BJ (cell line): Measurements from ENCODE around the gene CCDC167. TPM values are rescaled to one million over a fixed set of nuclear protein-coding genes. Genes with fewer than 3 reads are reported as not detected.

Experiments used
- CTCF ChIA-PET: fragments of 350-600 bp; formaldehyde crosslinking; extraction: SDS; loops from one replicate; lab custom pipeline; 2021; ENCODE audit warnings: antibody characterized with exemption, inconsistent platforms; lab: Yijun Ruan, JAX
- POLR2A ChIA-PET: fragments of 300-600 bp; sonication (Branson Sonifier 250); formaldehyde crosslinking; extraction: SDS; loops from one replicate; lab custom pipeline; 2021; ENCODE audit warnings: antibody characterized with exemption; lab: Charles Lee
- DNase-seq: peaks from one replicate; pipeline ENCODE4 v3.0.0-alpha.2; 2011; ENCODE audit warnings: low read depth
- H3K27me3 ChIP-seq: 2 replicates; pipeline ENCODE4 v1.6.0; 2011; ENCODE audit warnings: low read length; ENCODE audit not compliant: control insufficient read depth, insufficient read depth
- H3K36me3 ChIP-seq: 2 replicates; pipeline ENCODE4 v1.5.1; 2011; ENCODE audit warnings: low read length; ENCODE audit not compliant: control insufficient read depth, insufficient read depth
- H3K4me3 ChIP-seq: 2 replicates; pipeline ENCODE4 v1.5.1; 2011; ENCODE audit warnings: low read depth, mild to moderate bottlenecking, control low read depth, low read length
- CTCF ChIP-seq: IDR thresholded peaks from 2 replicates; pipeline ENCODE4 v1.5.1; 2011; ENCODE audit warnings: low read depth, mild to moderate bottlenecking, control low read depth, inconsistent platforms, low read length, moderate library complexity; ENCODE audit not compliant: insufficient read depth
- polyA plus RNA-seq: library from polyadenylated mRNA; depleted of rRNA; stranded (reverse); fragments of >200 nt; gene quantifications from 2 replicates; pipeline ENCODE4 v1.2.3, GENCODE V29; 2011

Gene CCDC167
- polyA plus RNA-seq, 1 experiment = 31.8 TPM

- ChIA-PET POLR2A (no interaction called here), CTCF (interaction anchor here (1.1 to 1.8 kb wide), 2 partner anchors 9 to 179 kb away, joined by 3 to 4 read pairs; no protein-coding TSS in a partner anchor)
- Histone ChIP-seq H3K27me3 (peaks cover 35% of the 10 kb centered on the region), H3K4me3 (no peak overlapping the region), H3K36me3 (no peaks in the 10 kb centered on the region)
- no peak for DNase-seq
- no peak for TF ChIP-seq CTCF
Measured at GRCh38 chr6:37512400-37513011, 12.8 kb upstream of the CCDC167 start.

DNA sequence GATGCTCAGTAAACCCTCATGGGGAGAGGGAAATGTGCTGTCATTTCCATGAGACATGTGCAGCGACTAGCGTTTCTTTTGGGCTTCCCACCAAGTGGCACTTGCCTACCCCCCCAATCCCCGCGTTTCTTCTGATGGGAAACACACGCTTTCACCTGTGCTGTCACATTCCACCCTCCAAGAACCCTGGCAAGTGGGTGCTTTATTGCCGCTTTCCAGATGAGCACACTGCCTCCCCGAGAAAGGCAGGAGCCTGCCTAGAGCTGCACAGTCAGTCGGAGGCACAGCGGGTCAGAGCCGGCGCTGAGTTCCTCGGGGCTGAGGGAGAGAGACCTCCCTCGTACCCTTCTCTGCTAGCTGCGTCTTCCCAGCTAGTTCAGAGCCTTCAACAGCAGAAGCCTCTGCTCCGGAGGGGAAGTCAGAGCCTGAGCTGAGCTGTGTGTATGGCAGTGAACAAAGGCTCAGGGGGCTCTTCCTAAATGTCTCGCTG is 12.3 kb upstream of the CCDC167 start:
- Histone ChIP-seq H3K27me3 (peaks cover 35% of the 10 kb centered on the region), H3K4me3 (no peak overlapping the region), H3K36me3 (no peaks in the 10 kb centered on the region)
- no peak for DNase-seq
- CTCF ChIA-PET = interaction anchor here (1.1 to 1.8 kb wide), 2 partner anchors 9 to 180 kb away, joined by 3 to 4 read pairs; no protein-coding TSS in a partner anchor
- POLR2A ChIA-PET = no interaction called here
- no peak for TF ChIP-seq CTCF

- ChIA-PET CTCF (interaction anchor here (1.8 kb wide), 1 partner anchor 181 kb away, joined by 4 read pairs; no protein-coding TSS in a partner anchor), POLR2A (no interaction called here)
- Histone ChIP-seq H3K4me3 (no peak overlapping the region), H3K27me3 (peaks cover 37% of the 10 kb centered on the region), H3K36me3 (no peaks in the 10 kb centered on the region)
- DNase-seq = no peak
- no peak for TF ChIP-seq CTCF
Measured at GRCh38 chr6:37511201-37511600, 11.5 kb upstream of the CCDC167 start.

GRCh38 chr6:37507690-37508421 is 8.2 kb upstream of the CCDC167 start:
- Histone ChIP-seq H3K4me3 (no peak overlapping the region), H3K27me3 (peaks cover 34% of the 10 kb centered on the region), H3K36me3 (no peaks in the 10 kb centered on the region)
- DNase-seq = no peak
- ChIA-PET POLR2A (interaction anchor here (0.5 kb wide), 1 partner anchor 154 kb away, joined by 3 read pairs; no protein-coding TSS in a partner anchor), CTCF (interaction anchor here (0.5 to 1.2 kb wide), 3 partner anchors 46 to 1228 kb away, joined by 3 read pairs; no protein-coding TSS in a partner anchor)
- no peak for TF ChIP-seq CTCF

- Histone ChIP-seq H3K36me3 (no peaks in the 10 kb centered on the region), H3K4me3 (no peak overlapping the region), H3K27me3 (peaks cover 26% of the 10 kb centered on the region)
- CTCF ChIA-PET = interaction anchor here (0.5 kb wide), 1 partner anchor 1229 kb away, joined by 3 read pairs; no protein-coding TSS in a partner anchor
- DNase-seq = no peak
- POLR2A ChIA-PET = no interaction called here
- TF ChIP-seq CTCF = no peak
Measured at GRCh38 chr6:37507077-37507476, 7.4 kb upstream of the CCDC167 start.
